CD4-positive, alpha-beta T cell treated with Interferon alpha-2 for 1 hour (primary cell): ENCODE results near the gene ZC3H10.
"Not testable (repeated sequence)": the region's sequence is repeated elsewhere in the genome, so short reads cannot be mapped to it uniquely, and the experiment has no call there.

Experiments used
- DNase-seq, 2 donors: peaks; one replicate each; pipeline ENCODE4 v3.0.0-alpha.2; 2020 to 2022

The ZC3H10 gene, protein sequence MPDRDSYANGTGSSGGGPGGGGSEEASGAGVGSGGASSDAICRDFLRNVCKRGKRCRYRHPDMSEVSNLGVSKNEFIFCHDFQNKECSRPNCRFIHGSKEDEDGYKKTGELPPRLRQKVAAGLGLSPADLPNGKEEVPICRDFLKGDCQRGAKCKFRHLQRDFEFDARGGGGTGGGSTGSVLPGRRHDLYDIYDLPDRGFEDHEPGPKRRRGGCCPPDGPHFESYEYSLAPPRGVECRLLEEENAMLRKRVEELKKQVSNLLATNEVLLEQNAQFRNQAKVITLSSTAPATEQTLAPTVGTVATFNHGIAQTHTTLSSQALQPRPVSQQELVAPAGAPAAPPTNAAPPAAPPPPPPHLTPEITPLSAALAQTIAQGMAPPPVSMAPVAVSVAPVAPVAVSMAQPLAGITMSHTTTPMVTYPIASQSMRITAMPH

DNA sequence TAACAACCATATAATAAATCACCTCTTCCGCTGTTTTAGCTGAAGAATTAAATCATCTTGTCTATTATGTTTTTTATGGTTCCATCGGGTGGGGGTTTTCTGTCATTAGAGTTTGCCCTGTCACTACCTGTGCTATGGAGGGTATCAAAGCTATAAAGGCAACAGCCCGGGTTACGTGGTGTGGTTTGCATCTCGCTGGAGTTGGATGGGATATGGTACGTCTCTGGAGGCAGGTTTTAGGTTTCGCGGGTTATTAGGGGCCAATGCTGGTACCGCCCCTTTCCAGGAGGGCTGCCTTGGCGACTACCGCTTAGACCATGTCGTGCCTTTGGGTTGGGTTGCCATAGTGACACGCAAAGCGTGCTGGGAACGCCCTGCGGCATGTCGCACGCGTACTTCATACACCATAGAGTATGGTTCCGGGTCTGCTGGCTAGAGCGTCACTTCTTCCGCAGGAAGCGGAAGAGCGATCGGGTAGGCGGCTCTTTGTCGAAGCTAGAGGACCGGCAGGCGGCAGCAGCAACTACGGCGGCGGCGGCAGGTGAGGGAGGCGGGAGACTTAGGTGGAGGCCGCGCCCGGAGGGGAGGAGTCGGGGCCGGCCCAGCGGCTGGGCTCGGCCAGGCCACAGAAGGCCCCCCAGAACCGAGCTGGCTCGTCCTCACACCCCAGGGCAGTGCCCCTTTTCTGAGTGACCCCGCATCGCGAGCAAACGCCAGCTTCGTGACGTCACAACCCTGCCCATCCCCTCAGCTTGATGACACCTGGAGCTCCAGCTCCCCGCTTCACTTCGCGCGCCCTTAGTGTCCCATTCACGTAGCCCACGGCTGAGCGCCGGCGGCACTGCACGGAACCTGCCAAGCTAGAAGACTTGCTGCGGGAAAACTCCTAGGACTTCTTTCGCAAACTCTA lies at the start of gene ZC3H10:
TSS of gene ZC3H10 (plus strand) at position 489 of the 910 bp plus-strand sequence. CDS start 2,297 bp downstream, outside the sequence.
- DNase-seq, result peak; percentile 99

DNA sequence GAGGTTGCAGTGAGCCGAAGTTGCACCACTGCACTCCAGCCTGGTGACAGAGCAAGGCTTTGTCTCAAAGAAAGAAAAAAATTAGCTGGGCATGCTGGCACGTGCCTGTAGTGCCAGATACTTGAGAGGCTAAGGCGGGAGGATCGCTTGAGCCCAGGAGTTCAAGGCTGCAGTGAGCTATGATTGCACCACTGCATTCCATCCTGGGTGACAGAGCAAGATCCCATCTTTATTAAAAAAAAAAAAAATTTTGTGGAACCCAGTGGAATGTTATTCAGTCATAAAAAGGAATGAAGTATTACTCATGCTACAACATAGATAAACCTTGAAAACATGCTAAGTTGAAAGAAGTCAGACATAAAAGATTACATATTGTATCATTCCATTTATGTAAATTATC lies 46.4 kb upstream of the ZC3H10 start:
- DNase-seq, result no peak

DNA sequence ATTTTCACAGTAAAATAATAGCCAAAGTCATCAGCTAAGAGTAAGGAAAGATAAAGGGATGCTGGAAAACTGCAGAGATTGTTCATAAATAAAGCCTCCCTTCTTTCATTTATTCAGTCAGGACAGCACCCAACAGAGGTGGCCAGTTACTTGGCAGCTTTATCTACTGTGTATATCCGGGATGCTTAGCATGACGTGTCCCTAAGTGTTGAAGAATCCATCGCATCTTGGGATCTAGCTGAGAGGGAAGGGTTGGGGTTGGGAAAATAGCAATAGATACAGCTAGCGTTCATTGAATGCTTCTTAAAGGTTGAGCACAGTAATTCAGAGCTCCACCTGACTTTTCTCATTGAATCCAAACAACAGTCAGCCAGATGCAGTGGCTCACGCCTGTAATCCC lies 43.7 kb upstream of the ZC3H10 start:
- no peak for DNase-seq

DNA sequence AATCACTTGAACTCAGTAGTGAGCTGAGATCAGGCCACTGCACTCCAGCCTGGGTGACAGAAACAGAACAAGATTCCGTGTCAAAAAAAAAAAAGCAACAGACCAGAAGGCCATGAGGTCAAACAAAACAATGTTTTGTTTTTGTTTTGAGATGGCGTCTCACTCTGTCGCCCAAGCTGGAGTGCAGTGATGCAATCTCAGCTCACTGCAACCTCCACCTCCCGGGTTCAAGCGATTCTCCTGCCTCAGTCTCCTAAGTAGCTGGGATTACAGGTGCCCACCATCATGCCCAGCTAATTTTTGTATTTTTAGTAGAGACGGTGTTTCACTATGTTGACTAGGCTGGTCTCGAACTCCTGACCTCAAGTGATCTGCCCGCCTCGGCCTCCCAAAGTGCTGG lies 40.1 kb upstream of the ZC3H10 start:
- DNase-seq, result not testable (repeated sequence)

DNA sequence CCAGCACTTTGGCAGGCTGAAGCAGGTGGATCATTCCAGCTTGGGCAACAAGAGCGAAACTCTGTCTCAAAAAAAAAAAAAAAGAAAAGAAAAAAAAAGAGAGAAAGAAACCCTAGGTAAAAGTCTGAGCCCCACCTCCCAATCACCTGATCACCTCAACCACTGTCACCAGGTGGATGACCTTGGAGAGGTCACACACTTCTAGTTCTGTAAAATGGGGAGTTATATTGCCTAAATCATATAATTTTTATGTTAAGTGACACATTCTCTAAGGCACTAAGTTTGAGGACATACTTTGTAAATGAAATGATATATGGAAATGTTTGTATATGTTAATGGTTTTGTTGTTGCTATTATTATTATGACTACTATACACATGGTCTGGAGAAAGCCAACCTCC lies 39.6 kb upstream of the ZC3H10 start:
- no peak for DNase-seq

DNA sequence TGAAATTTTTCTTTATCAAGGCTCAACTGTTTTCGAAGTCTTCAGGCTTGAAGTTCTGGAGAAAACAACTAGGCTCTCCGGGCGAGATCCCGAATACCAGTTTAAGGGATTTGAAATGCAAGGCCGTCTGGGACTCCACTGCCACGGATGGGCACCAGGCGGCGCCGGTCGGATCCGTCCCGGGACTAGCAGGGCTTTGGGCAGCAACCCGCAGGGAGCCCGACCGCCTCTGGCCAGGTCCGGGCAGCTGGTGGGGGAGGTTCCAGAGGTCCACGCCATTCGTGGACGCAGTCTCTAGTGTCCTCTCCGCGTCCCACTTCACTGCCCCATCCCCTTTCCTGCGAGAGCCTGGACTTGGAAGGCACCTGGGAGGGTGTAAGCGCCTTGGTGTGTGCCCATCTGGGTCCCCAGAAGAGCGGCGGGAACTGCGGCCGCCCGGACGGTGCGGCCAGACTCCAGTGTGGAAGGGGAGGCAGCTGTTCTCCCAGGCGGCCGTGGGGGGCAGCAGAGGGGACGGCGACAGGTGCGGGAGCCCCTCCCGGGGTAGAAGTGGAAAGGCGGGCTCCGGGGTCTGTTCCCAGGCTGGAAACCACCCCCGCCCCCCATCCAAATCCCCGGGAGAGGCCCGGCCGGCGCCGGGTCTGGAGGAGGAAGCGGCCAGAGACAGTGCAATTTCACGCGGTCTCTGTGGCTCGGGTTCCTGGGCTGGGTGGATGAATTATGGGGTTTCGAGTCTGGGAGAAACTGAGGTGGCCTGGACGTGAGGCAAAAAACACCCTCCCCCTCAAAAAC lies 38.9 kb upstream of the ZC3H10 start:
- peak; percentile 47 to 53 for DNase-seq

DNA sequence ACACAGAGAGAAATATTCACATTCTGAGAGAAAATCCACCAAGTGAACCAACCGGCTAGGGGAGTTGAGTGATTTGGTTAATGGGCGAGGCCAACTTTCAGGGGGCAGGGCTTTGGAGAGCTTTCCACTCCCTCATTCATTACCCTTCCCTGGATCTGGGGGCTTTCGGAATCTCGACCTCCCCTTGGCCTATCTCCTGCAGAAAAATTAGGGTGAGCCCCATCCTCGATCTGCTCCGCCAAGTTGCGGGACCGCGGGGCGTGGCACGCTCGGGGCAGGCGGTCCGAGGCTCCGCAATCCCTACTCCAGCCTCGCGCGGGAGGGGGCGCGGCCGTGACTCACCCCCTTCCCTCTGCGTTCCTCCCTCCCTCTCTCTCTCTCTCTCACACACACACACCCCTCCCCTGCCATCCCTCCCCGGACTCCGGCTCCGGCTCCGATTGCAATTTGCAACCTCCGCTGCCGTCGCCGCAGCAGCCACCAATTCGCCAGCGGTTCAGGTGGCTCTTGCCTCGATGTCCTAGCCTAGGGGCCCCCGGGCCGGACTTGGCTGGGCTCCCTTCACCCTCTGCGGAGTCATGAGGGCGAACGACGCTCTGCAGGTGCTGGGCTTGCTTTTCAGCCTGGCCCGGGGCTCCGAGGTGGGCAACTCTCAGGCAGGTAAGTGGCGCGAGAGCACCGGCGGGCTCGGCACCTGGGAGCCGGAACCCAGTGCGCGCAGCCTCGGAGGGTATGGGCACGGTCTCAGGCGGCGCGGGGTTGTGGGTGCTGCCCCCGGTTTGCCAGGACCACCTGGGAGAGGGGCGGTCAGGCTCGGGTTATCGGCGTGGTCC lies 38.1 kb upstream of the ZC3H10 start, which contains the start of gene ERBB3:
TSS of gene ERBB3 (plus strand) at position 443 of the 833 bp plus-strand sequence. CDS start at position 579, 136 bp downstream.
- peak; percentile 50 to 68 for DNase-seq

DNA sequence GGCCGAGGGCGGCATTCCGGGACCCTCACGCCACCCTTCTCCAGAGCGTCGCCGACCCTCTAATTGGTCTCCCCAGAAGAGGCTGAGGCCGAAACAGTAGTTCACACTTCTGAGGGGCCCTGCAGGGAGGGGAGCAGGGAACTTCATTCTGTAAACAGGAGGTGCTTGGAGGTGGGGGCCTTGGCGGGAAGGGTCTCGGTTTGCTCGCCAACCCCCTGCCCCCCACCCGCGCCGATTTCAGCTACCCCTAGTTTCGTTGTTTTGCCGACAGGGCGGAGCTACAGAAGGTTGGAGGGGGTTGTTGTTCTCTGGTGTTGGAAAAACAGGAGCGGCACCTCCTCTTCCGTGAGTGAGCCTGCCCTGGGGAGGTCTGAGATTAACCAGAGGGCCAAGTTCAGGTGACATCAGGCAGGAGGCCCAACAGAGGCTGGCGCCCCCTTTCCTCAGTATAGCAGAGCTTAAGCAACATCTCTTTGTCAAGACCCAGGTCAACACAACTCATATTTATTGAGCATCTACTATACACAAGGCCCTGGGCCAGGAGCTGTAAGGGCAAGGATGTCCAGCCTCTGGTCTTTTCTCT lies 37.4 kb upstream of the ZC3H10 start:
- DNase-seq, result no peak

DNA sequence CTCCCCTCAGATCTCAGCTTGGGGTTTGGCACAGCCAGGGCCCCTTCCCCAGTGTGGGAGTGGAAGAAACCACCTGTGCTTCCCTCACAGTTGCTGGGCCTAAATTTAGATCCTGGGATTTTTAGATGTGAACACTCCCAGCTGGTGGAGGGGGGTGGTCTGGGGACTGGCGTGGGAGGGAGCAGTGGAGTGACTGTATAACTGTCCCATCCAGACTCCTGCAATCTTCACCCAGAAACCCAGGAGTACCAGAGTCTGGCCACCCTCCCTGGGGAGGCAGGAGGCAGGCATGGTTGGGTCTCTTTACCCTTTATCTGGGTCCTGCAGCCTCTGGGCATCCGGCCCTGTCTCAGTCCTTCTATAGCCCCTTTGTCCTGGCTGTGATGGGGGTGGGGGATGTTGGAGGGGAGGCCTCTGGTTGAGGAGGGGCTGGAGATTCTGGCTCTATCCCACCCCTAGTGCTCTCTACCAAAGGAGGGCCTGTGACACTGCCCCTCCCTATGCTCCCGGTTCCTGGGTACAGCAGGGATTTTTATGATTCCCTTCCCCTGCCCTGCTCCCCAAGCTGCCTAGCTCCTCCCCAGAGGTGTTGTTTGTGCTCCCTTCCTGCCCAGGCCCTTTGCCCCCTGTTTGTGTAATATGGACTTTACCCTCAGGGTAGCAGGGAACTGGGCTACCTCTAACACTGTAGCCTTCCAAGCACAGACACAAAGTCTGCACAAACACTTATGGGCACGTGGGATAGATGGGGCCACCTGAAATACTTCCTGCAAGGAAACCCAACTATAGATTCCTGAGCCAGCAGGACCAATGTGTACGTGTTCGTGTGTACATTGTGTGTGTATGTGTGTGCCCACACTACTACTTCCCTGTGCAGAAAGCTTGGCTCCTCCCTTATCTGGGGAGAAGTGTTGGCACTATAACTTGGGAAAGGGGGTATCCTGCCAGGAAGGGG lies 36.4 kb upstream of the ZC3H10 start:
- DNase-seq, result no peak

DNA sequence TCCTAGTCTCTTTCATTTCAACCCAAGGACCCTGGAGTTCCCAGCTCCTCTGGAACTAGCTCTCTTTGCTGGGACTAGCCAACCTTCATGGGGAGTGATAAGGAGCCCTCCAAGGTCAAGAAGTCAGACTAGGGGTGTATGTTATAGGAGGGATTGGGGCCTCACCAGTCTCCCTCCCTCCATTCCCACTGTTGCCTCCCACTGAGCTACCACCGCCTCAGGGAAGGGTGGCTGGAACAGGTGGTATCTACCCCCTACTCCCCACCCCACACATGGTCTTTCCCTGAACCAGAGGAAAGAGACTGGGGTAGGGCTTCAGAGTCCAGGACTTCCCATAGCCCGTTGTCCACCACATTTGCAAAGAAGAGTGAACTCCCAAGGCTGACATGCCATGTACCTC lies 35.7 kb upstream of the ZC3H10 start:
- no peak for DNase-seq

DNA sequence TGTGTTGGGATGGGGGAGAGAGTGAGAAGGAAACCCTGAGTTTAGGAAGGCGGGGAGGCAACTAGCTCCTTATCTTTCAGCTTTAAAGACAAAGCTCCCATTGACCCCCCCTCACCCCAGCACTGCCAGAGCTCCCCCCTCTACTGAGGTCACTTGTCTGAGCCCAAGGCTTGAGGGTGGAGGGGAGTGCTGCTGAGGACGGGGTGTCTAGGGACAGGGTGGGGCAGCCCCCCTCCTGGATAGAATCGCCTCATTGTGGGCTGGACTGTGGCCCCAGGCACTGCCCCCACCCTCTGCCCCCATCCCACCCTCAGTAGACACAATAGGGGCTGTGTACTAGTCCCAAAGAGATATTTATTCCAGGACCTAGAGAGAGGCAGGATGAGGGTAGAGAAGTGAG lies 35.1 kb upstream of the ZC3H10 start:
- no peak for DNase-seq

DNA sequence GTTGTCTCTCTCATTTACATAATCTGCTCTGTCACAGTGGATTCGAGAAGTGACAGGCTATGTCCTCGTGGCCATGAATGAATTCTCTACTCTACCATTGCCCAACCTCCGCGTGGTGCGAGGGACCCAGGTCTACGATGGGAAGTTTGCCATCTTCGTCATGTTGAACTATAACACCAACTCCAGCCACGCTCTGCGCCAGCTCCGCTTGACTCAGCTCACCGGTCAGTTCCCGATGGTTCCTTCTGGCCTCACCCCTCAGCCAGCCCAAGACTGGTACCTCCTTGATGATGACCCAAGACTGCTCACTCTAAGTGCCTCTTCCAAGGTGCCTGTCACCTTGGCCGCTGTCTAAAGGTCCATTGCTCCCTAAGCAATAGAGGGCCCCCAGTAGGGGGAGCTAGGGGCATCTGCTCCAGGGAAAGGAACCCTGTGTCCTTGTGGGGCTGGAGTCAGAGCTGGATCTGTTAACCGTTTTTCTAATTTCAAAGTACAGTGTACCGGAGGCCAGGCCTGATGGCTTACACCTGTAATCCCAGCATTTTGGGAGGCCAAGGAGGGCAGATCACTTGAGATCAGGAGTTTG lies 33.0 kb upstream of the ZC3H10 start:
- peak; percentile 8 to 28 for DNase-seq

DNA sequence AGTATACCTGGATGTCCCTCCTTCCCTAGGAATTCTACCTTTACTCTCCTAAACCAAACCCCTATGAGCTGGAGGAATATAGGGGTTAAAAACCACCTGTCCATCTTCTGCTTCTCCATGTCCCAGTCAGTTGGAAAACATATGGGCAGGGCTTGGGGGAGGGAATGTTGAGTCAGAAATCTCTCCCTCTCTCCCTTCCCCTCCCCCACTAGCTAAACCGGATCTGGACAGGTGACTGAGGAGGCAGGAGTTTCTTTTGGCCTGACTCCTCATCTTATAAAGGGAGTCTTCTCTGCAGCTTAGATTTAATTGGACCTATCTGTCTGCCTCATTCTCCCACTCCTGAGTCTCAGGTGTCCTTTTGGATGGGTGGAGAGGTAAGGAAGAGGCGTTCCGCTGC lies 32.0 kb upstream of the ZC3H10 start:
- DNase-seq, result no peak

DNA sequence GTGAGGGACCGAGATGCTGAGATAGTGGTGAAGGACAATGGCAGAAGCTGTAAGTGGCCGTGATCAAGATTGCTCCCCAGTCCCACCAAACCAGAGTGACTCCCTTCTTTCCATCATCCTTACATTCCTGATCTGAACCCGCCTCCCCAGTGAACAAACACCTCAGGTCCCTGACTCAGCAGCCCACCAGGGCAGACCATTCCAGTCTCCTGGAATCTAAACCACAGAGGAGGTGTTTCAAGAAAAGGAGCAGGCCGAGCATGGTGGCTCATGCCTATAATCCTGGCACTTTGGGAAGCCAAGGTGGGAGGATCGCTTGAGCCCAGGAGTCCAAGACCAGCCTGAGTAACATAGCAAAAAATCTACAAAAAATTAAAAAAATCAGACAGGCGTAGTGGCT lies 31.5 kb upstream of the ZC3H10 start:
- no peak for DNase-seq

DNA sequence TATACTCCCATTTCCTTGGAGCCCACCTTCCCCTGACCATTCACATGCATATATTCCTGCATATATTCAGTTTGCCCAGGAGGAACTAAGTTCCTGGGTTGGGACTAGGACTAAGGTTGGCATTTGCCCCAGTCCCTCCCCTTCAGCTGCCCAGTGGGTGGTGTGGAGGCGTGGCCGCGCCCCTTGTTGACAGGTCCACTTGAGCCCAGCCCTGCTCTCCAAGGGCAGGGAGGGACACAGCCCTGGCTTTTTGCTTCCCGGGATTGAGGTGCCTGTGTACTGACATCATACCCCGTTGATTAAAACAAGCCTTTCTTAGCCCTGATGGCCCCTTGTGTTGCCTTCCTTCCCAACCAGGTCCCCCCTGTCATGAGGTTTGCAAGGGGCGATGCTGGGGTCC lies 30.8 kb upstream of the ZC3H10 start:
- no peak for DNase-seq

DNA sequence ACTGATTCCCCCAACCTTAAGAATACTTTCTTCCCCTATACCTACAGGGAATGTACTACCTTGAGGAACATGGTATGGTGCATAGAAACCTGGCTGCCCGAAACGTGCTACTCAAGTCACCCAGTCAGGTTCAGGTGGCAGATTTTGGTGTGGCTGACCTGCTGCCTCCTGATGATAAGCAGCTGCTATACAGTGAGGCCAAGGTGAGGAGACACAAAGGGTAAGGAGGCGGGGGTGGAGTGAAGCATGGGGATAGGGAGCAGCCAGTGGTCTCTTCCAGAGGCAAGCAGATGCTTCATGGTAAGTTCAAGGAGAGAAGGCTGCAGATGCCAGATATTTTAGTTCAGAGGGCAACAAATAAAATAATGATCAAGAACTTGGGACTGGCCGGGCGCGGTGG lies 20.3 kb upstream of the ZC3H10 start:
- DNase-seq, result no peak

DNA sequence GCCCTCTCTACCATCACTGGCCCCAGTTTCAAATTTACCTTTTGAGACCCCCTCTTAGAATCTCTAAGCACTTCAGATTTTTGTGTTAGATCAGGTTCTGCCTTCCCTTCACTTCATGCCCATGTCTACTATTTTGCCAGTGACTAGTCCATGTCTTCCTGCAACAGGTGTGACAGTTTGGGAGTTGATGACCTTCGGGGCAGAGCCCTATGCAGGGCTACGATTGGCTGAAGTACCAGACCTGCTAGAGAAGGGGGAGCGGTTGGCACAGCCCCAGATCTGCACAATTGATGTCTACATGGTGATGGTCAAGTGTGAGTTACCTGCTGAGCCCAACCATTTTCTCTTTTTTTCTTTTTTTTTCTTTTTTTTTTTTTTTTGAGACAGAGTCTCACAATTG lies 19.5 kb upstream of the ZC3H10 start:
- no peak for DNase-seq

DNA sequence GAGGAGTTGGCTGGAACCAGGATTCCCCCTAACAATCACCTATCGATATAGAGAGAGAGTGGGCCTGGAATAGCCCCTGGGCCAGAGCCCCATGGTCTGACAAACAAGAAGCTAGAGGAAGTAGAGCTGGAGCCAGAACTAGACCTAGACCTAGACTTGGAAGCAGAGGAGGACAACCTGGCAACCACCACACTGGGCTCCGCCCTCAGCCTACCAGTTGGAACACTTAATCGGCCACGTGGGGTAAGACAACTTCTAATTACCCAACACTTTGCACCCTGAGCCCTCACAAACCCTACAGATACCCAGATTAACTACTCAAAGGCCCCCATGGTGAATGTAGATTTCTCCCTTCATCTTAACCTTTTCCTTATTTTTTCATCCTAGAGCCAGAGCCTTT lies 18.3 kb upstream of the ZC3H10 start:
- no peak for DNase-seq

DNA sequence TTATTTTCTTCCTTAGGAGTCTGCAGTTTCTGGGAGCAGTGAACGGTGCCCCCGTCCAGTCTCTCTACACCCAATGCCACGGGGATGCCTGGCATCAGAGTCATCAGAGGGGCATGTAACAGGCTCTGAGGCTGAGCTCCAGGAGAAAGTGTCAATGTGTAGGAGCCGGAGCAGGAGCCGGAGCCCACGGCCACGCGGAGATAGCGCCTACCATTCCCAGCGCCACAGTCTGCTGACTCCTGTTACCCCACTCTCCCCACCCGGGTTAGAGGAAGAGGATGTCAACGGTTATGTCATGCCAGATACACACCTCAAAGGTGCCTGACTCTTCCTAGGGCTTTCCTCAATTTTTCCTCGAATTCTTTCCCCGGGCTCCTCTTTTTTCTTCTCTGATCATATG lies 17.0 kb upstream of the ZC3H10 start:
- DNase-seq, result no peak

DNA sequence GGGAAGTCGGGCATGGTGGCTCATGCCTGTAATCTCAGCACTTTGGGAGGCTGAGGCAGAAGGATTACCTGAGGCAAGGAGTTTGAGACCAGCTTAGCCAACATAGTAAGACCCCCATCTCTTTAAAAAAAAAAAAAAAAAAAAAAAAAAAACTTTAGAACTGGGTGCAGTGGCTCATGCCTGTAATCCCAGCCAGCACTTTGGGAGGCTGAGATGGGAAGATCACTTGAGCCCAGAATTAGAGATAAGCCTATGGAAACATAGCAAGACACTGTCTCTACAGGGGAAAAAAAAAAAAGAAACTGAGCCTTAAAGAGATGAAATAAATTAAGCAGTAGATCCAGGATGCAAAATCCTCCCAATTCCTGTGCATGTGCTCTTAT lies 15.4 kb upstream of the ZC3H10 start:
- no peak for DNase-seq
